ENCODE data around the gene NSUN4. TPM values are rescaled to one million over a fixed set of nuclear protein-coding genes. Genes with fewer than 3 reads are reported as not detected.

NSUN4 gene
- polyA plus RNA-seq, 3 donors: 26.9 to 31.7 (median 28.2) TPM

GRCh38 chr1:46396441-46397398, 56.1 kb downstream of the NSUN4 start:
- no peak for DNase-seq (ENCODE audit: extremely low read depth in 1 of 11, low read depth in 9 of 11, low spot score in 4 of 11)

DNA sequence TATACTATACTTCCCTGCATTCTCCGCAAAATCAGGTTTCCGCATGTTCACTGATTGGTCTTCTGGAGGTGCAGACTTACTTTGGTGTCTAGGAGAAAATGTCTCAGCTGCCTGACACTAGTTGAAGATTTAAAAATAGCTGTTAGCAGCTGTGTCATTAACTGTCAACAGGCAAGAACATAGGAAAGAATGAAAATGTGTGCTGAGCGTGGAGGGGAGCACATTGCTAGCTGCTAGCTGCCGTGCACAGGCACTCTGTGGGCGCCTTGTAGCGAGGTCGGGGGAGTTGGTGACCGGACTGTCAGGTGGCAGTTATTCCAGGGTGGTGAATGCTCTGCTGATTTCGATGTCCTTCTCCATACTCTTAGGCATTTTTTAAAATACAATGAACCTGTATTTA, 58.7 kb downstream of the NSUN4 start:
- no peak for DNase-seq (ENCODE audit: extremely low read depth in 1 of 11, low read depth in 9 of 11, low spot score in 4 of 11)

- DNase-seq (ENCODE audit: extremely low read depth in 1 of 11, low read depth in 9 of 11, low spot score in 4 of 11): no peak
These were observed 59.8 kb downstream of the NSUN4 start for GRCh38 chr1:46400421-46400820.

- no peak for DNase-seq (ENCODE audit: extremely low read depth in 1 of 11, low read depth in 9 of 11, low spot score in 4 of 11)
These were observed 60.7 kb downstream of the NSUN4 start for GRCh38 chr1:46401154-46401913.

GRCh38 chr1:46401964-46402626, 61.5 kb downstream of the NSUN4 start:
- peak in 2 of 11 donors; percentile 23 to 45 for DNase-seq (ENCODE audit: extremely low read depth in 1 of 11, low read depth in 9 of 11, low spot score in 4 of 11)

- no peak for DNase-seq (ENCODE audit: extremely low read depth in 1 of 11, low read depth in 9 of 11, low spot score in 4 of 11)
These were observed 63.3 kb downstream of the NSUN4 start for GRCh38 chr1:46403916-46404315.

DNA sequence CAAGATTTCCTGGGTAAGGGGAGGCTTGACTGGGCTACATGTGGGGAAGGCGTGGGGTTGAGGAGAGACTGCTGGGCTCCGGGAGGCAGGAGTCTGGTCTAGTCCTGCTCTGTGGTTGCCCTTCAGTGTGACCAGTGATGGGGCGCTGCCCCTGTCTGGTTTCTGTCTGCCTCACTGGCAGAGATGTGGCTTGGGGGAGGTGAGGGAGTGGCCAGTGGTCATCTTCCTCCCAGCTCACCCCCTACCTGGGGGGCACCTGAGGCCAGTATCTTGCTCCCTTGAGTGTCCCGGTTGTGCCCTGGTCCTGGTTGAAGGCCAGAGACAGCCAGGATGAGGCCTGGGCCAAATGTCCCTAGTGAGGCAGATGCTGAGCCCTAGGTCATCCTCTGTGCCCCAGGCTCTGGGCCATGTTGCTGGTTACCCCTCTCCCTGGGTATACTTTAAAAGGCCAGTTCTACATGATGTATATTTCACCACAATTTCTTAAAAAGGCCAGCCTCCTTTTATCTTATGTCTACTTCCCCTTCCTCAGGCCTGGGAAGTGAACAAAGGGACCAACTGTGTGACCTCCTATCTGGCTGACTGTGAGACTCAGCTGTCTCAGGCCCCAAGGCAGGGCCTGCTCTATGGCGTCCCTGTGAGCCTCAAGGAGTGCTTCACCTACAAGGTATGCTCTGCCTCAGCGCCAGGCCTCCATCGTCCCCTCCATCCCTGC, 64.0 kb downstream of the NSUN4 start:
- DNase-seq (ENCODE audit: extremely low read depth in 1 of 11, low read depth in 9 of 11, low spot score in 4 of 11): no peak

- DNase-seq (ENCODE audit: extremely low read depth in 1 of 11, low read depth in 9 of 11, low spot score in 4 of 11): no peak
These were observed 64.6 kb downstream of the NSUN4 start for GRCh38 chr1:46405197-46405555.

- DNase-seq (ENCODE audit: extremely low read depth in 1 of 11, low read depth in 9 of 11, low spot score in 4 of 11): no peak
These were observed 65.1 kb downstream of the NSUN4 start for GRCh38 chr1:46405724-46406123.

- DNase-seq (ENCODE audit: extremely low read depth in 1 of 11, low read depth in 9 of 11, low spot score in 4 of 11): peak in 2 of 11 donors; percentile 10 to 17
These were observed 66.4 kb downstream of the NSUN4 start for GRCh38 chr1:46406881-46407608.

DNA sequence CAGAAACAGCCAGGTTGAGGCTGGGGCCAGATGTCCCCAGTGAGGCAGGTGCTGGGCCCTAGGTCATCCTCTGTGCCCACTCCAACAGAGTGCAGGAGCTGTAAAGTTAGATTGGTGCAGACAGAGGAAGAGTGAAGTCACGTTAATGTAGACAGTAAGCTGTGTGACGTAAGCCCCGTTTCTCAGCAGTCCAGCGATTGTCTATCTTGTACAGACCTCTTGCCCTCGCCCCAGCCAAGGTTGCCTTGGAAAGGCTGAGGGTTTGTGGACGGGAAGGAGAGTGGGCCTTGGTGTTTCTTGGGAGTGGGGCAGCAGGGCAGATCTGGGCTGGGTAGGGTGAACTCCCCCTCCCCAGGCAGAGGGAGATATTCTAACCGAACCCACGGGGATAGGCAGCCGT, 67.0 kb downstream of the NSUN4 start:
- no peak for DNase-seq (ENCODE audit: extremely low read depth in 1 of 11, low read depth in 9 of 11, low spot score in 4 of 11)

DNA sequence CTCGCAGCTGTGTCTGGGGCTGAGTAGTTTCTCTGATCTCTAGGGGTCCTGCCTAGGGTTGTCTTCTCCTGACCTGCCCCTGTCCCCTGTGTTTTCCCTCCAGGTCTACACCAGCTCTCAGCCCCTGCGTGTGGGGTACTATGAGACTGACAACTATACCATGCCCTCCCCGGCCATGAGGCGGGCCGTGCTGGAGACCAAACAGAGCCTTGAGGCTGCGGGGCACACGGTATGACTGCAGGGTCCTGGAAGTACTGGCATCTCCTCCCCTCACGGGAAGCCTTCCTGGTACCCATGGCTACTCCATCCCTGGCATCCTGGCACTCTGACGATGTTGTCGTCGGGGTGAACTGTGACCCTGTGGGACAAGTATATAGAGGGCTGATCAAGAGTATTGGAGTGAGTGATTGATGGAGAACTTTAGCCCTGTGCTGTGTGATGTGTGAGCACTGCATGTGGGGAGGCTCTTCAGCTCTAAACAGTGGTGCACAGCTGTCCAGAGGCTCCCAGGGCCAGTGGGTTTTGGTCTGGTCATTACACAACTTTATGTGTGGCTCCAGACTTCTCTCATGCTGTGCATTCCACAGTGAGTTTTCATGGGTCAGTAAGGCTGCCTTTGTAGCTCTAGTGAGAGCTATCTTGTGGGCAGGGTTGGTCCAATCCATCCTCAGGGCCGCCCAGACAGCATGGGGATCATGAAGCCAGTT, 67.9 kb downstream of the NSUN4 start:
- no peak for DNase-seq (ENCODE audit: extremely low read depth in 1 of 11, low read depth in 9 of 11, low spot score in 4 of 11)

GRCh38 chr1:46409063-46409372, 68.4 kb downstream of the NSUN4 start:
- no peak for DNase-seq (ENCODE audit: extremely low read depth in 1 of 11, low read depth in 9 of 11, low spot score in 4 of 11)

DNA sequence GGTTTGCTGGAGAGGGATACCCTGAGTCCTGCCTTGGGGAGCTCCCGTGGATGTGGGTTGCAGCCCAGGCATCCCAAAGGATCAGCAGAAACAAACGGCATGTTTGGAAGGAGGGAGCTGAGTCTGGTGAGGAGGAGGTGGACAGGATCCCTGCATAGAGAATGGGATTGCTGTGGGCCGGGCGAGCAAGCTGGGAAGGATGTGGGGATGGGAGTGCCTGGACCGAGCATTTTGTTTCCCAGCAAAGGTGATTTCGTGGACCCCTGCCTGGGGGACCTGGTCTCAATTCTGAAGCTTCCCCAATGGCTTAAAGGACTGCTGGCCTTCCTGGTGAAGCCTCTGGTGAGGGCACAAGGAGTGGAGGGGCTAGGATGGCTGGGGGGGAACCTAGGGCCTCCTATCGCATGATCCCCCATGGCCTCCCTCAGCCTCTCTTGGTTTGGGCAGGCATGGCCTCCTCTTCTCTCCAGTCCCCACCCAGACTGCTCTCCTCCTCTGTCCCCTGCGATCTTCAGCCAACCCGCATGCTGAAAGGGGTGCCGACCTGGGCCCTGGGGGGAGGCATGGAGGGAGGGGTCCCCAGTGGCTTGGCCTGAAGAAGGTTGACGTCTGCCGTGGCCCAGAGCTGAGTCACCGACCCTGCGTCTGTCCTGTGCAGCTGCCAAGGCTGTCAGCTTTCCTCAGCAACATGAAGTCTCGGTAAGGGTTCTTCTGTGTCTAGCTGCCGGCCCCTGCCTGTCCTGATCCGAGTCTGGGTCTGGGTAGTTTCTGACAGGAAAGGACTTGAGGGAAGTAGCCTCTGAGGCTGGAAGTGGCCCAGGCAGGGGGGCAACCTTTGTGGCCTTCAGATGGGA, 69.8 kb downstream of the NSUN4 start:
- no peak for DNase-seq (ENCODE audit: extremely low read depth in 1 of 11, low read depth in 9 of 11, low spot score in 4 of 11)

DNA sequence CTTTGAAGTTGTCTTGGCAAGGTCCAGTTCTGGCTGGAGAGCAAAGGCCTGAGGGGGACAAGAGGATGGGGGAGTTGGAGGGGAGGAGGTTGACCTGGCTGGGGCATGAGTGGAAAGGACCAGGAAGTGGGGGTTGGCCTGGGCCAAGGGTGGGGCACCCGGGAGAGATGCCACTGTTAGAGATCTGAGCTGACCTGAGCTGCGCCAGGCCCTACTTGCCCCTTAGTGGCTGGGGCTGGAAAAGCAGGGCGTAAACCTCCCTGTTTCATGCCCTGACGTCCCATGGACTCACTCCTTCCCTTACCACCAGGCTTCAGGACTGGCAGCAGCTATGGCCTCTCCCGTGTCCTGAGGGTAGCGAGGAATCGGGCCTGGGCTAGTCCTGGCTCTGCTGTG, 70.4 kb downstream of the NSUN4 start:
- DNase-seq (ENCODE audit: extremely low read depth in 1 of 11, low read depth in 9 of 11, low spot score in 4 of 11): no peak

Data from renal cortex interstitium (tissue), 11 donors.